Psoas muscle (tissue), 8 donors: ENCODE data around the gene NAXE. TPM values are rescaled to one million over a fixed set of nuclear protein-coding genes. Genes with fewer than 3 reads are reported as not detected.

Experiments used
- ATAC-seq, 4 donors: fragments of 200-7000 bp; cut with Tn5 transposase; one replicate each; pipeline ENCODE4 v1.9.1; 2020; ENCODE audit warnings: moderate library complexity in 3 of 4, mild to moderate bottlenecking in 2 of 4
- DNase-seq, 2 donors: peaks; one replicate each; pipeline ENCODE4 v3.0.0-alpha.2; 2020
- H3K27ac ChIP-seq: fragments of 200-600 bp; one replicate; pipeline ENCODE4 v1.8.0; 2022
- H3K27me3 ChIP-seq, 3 donors: fragments of 200-600 bp in 1 of 3; one replicate each; pipeline versions ENCODE4 v1.6.1 to v1.8.0; 2013 to 2022; ENCODE audit warnings: low read length in 2 of 3, mild to moderate bottlenecking in 2 of 3, moderate library complexity in 1 of 3; ENCODE audit not compliant: insufficient read depth in 3 of 3
- H3K36me3 ChIP-seq, 2 donors: fragments of 200-600 bp in 1 of 2; one replicate each; pipeline versions ENCODE4 v1.6.1 to v1.8.0; 2013 to 2022; ENCODE audit warnings: low read depth in 1 of 2, mild to moderate bottlenecking in 1 of 2, moderate library complexity in 1 of 2; ENCODE audit not compliant: insufficient read depth in 1 of 2
- H3K4me1 ChIP-seq: fragments of 200-600 bp; one replicate; pipeline ENCODE4 v1.8.0; 2022
- H3K4me3 ChIP-seq: fragments of 200-600 bp; one replicate; pipeline ENCODE4 v1.8.0; 2022; ENCODE audit warnings: mild to moderate bottlenecking
- H3K9me3 ChIP-seq: fragments of 200-600 bp; one replicate; pipeline ENCODE4 v1.8.0; 2022
- CTCF ChIP-seq: fragments of 200-600 bp; IDR thresholded peaks from one replicate; pipeline ENCODE4 v1.8.0; 2022; ENCODE audit warnings: antibody characterized with exemption
- WGBS, 3 donors: extraction: QIAGEN DNeasy Blood & Tissue Kit; methylation state at CpG; one replicate each; pipeline versions ENCODE4 v1.1.6 to v1.1.7; 2013; 5-methylcytosine and 5-hydroxymethylcytosine counted together
- intact Hi-C, 2 donors: fragments of 100-400 bp; cut with DNase I; formaldehyde crosslinking; loops; one replicate each; pipeline versions ENCODE4 v1.11.0 to v1.14.2; 2022
- polyA plus RNA-seq, 3 donors: library from polyadenylated mRNA; stranded (reverse); fragments of 200-250 nt; gene quantifications; one replicate each; pipeline ENCODE4 v1.2.3, GENCODE V29; 2013
- total RNA-seq, 4 donors: library from RNA; stranded (reverse); fragmentation: NEBNext Ultra II Directional in 2 of 4; extraction: Animal tissue kit (Norgen Biotek cat#: 25700) in 2 of 4; gene quantifications; one replicate each; pipeline versions ENCODE4 v1.2.1 to v1.2.4, GENCODE V29; 2021 to 2023
- donor health status: healthy with polysubstance abuse.
- donor health status: DM: no; HTN: no; CAD: no; lungs with moderate emphysema.
- donor health status: Bipolar disorder and iron deficiency.
- donor health status: healthy.
- donor health status: DM: yes; HTN: yes; CAD: no.
- donor health status: DM: no; HTN: no; CAD: no.
- donor health status: DM: no; HTN: no; CAD: no.
- donor health status: DM: yes; HTN: yes; CAD: no.

Gene NAXE
- total and polyA plus RNA-seq, 7 donors, result 44.3 to 77.5 (median 67.5) TPM

- intact Hi-C loops, result no loop called here
- DNase-seq (no peak), ATAC-seq (no peak)
- Histone ChIP-seq H3K4me1 (peaks cover 3% of the 10 kb centered on the region), H3K27ac (no peak overlapping the region), H3K36me3 (no peaks in the 10 kb centered on the region), H3K4me3 (no peak overlapping the region), H3K27me3 (no peaks in the 10 kb centered on the region), H3K9me3 (no peaks in the 10 kb centered on the region)
- TF ChIP-seq CTCF, result no peak
- 66 to 70% (median 68%) methylated on average over 9 of the region's 9 CpGs for WGBS, 3 donors
These were observed 9.1 kb upstream of the NAXE start for GRCh38 chr1:156582388-156583017.

GRCh38 chr1:156583821-156584622 is 7.6 kb upstream of the NAXE start:
- Histone ChIP-seq H3K27ac (no peak overlapping the region), H3K4me3 (no peak overlapping the region), H3K9me3 (no peaks in the 10 kb centered on the region), H3K36me3 (no peaks in the 10 kb centered on the region), H3K4me1 (peaks cover 3% of the 10 kb centered on the region), H3K27me3 (no peaks in the 10 kb centered on the region)
- ATAC-seq (peak; percentile 40 to 87 (median 76)), DNase-seq (peak in 1 of 2 donors; percentile 32)
- intact Hi-C loops, result no loop called here
- TF ChIP-seq CTCF, result peak; percentile 95
- 58 to 60% (median 59%) methylated on average over 20 of the region's 20 CpGs for WGBS, 3 donors

GRCh38 chr1:156584813-156585212 is 6.8 kb upstream of the NAXE start:
- WGBS, 3 donors, result 50 to 52% (median 50%) methylated on average over 11 of the region's 11 CpGs
- Histone ChIP-seq H3K36me3 (no peaks in the 10 kb centered on the region), H3K9me3 (no peaks in the 10 kb centered on the region), H3K27me3 (no peaks in the 10 kb centered on the region), H3K4me1 (peaks cover 3% of the 10 kb centered on the region), H3K4me3 (no peak overlapping the region), H3K27ac (no peak overlapping the region)
- no peak for TF ChIP-seq CTCF
- intact Hi-C loops, result no loop called here
- DNase-seq (no peak), ATAC-seq (peak in 2 of 4 donors; percentile 25 to 28)

- H3K9me3 ChIP-seq, result no peaks in the 10 kb centered on the region
- DNase-seq, result no peak
- H3K4me1 ChIP-seq, result peaks cover 8% of the 10 kb centered on the region
- 66 to 84% (median 71%) methylated on average over 4 of the region's 4 CpGs for WGBS, 3 donors
- TF ChIP-seq CTCF, result no peak
- H3K27me3 ChIP-seq, result no peaks in the 10 kb centered on the region
- H3K36me3 ChIP-seq, result no peaks in the 10 kb centered on the region
- ATAC-seq, result no peak
- no peak overlapping the region for H3K27ac ChIP-seq
- intact Hi-C loops, result no loop called here
- no peak overlapping the region for H3K4me3 ChIP-seq
These were observed 5.3 kb upstream of the NAXE start for GRCh38 chr1:156586323-156586722.
